Tibial artery (tissue), 4 donors: Measurements from ENCODE around the gene GGA1.

Experiments
- DNase-seq, 2 donors: peaks; one replicate each; pipeline ENCODE4 v3.0.0-alpha.2; 2019
- H3K27ac ChIP-seq, 2 donors: fragments of 200-600 bp; sonication (generic) in 1 of 2; 1 replicate in 1 of 2; 2 replicates in 1 of 2; pipeline ENCODE4 v1.5.1; 2018 to 2019; ENCODE audit warnings: mild to moderate bottlenecking in 1 of 2
- H3K27me3 ChIP-seq, 2 donors: fragments of 200-600 bp; sonication (generic) in 1 of 2; one replicate each; pipeline versions ENCODE4 v1.5.1 to v1.6.0; 2016 to 2019
- H3K36me3 ChIP-seq, 3 donors: fragments of 200-600 bp; sonication (generic) in 2 of 3; one replicate each; pipeline ENCODE4 v1.5.1; 2016 to 2019; ENCODE audit warnings: mild to moderate bottlenecking in 2 of 3
- H3K4me1 ChIP-seq, 4 donors: fragments of 200-600 bp; sonication (generic) in 2 of 4; 1 replicate in 3 of 4; 2 replicates in 1 of 4; pipeline ENCODE4 v1.5.1; 2016 to 2019
- H3K4me3 ChIP-seq, 2 donors: fragments of 200-600 bp; sonication (generic) in 1 of 2; 1 replicate in 1 of 2; 2 replicates in 1 of 2; pipeline ENCODE4 v1.5.1; 2018 to 2019; ENCODE audit warnings: mild to moderate bottlenecking in 2 of 2
- H3K9me3 ChIP-seq, 3 donors: fragments of 200-600 bp; sonication (generic) in 1 of 3; one replicate each; pipeline ENCODE4 v1.5.1; 2016 to 2019
- intact Hi-C: fragments of 100-400 bp; cut with DNase I; formaldehyde crosslinking; loops from one replicate; pipeline ENCODE4 v1.15.0; 2023; ENCODE audit warnings: low total_unique reads
- TF ChIP-seq, protein P1 (sequence below), 2 experiments: fragments of 200-600 bp in 1 of 2; fragments of 450-650 bp in 1 of 2; IDR thresholded peaks; one replicate each; pipeline ENCODE4 v1.5.1; 2017 to 2019; ENCODE audit warnings: antibody characterized with exemption in 2 of 2, mild to moderate bottlenecking in 1 of 2, moderate library complexity in 1 of 2

GGA1 gene

DNA sequence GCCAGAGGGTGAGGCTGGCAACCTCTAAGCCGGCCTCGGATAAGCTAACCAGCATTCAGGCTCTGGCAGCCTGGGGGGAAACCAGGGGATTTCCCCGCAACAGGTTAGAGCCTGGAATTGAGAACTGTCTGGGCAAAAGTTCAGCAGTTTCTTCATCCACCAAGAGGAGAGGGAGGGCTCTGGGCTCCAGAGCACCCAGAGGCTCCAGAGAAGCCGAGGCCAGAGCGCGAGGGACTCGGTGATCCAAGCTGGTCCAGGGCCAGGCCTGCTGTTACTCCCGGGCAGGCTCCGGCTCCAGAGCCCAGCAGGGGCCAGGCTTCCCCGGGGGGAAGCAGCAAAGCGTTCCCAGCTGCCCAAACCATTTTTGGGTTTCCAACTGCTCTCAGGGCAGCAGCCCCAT lies 17.5 kb downstream of the GGA1 start:
- H3K27me3 ChIP-seq = no peaks in the 10 kb centered on the region
- TF ChIP-seq, protein P1, sequence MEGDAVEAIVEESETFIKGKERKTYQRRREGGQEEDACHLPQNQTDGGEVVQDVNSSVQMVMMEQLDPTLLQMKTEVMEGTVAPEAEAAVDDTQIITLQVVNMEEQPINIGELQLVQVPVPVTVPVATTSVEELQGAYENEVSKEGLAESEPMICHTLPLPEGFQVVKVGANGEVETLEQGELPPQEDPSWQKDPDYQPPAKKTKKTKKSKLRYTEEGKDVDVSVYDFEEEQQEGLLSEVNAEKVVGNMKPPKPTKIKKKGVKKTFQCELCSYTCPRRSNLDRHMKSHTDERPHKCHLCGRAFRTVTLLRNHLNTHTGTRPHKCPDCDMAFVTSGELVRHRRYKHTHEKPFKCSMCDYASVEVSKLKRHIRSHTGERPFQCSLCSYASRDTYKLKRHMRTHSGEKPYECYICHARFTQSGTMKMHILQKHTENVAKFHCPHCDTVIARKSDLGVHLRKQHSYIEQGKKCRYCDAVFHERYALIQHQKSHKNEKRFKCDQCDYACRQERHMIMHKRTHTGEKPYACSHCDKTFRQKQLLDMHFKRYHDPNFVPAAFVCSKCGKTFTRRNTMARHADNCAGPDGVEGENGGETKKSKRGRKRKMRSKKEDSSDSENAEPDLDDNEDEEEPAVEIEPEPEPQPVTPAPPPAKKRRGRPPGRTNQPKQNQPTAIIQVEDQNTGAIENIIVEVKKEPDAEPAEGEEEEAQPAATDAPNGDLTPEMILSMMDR (IDR thresholded peaks at IDR 0.05) = no peak
- peak overlapping the region; percentile 58 to 75 for H3K27ac ChIP-seq
- H3K4me1 ChIP-seq = peaks cover 0 to 26% (median 14%) of the 10 kb centered on the region in 4 donors
- H3K4me3 ChIP-seq = no peak overlapping the region
- H3K9me3 ChIP-seq = no peaks in the 10 kb centered on the region
- DNase-seq = peak; percentile 79 to 90
- peaks cover 5 to 79% (median 37%) of the 10 kb centered on the region in 3 donors for H3K36me3 ChIP-seq
- intact Hi-C loops = no loop called here

DNA sequence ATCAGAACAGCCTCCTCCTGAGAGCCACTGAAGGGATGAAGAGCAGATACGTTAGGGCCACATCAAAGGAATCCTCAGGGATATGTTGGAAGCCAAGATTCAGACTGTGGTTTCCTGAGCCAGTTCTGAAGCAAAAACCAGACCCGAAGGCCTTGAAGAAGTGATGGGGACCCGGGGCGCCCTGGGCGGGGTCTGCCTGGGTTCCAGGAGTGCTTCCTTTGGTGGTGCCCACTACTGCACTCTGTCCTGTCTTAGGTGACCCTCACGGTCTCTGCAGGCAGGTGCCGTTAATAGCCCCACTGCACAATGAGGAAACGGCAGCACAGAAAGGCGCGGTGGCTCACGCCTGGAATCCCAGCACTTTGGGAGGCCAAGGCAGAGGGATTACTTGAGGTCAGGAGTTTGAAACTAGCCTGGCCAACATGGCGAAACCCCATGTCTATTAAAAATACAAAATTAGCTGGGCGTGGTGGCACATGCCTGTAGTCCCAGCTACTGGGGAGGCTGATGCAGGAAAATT lies 18.0 kb downstream of the GGA1 start:
- Histone ChIP-seq H3K4me3 (no peak overlapping the region), H3K4me1 (peaks cover 0 to 26% (median 14%) of the 10 kb centered on the region in 4 donors), H3K9me3 (no peaks in the 10 kb centered on the region), H3K27ac (peak overlapping the region; percentile 58 to 75), H3K27me3 (no peaks in the 10 kb centered on the region), H3K36me3 (peaks cover 5 to 79% (median 36%) of the 10 kb centered on the region in 3 donors)
- TF ChIP-seq, protein P1 (IDR thresholded peaks at IDR 0.05) = no peak
- intact Hi-C loops = no loop called here
- DNase-seq = no peak

GRCh38 chr22:37627121-37627520 lies 18.5 kb downstream of the GGA1 start:
- H3K4me1 ChIP-seq = peaks cover 0 to 26% (median 14%) of the 10 kb centered on the region in 4 donors
- TF ChIP-seq, protein P1 (IDR thresholded peaks at IDR 0.05) = no peak
- H3K27ac ChIP-seq = peak overlapping the region; percentile 58 to 75
- no peaks in the 10 kb centered on the region for H3K9me3 ChIP-seq
- H3K27me3 ChIP-seq = no peaks in the 10 kb centered on the region
- H3K4me3 ChIP-seq = no peak overlapping the region
- intact Hi-C loops = no loop called here
- no peak for DNase-seq
- peaks cover 5 to 79% (median 38%) of the 10 kb centered on the region in 3 donors for H3K36me3 ChIP-seq

DNA sequence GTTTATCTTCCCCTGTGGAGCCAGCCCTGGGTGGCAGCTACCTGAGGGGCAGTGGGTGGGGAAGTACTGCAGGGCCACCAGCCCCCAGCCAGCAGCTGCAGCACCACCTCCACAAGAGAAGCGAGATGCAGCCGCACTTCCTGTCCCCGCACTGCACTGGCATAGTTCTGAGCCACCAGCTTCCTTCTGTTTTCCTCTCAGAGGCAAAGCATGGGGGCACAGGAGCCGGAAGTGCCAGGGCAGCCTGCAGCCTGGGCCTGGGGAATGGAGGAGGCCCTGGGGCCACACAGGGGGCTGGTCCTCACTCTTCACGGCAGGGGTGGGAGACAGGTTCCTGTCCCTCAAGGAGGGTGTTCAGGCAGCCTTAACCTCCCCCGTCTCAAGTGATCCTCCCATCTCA lies 18.9 kb downstream of the GGA1 start:
- Histone ChIP-seq H3K27ac (peak overlapping the region in 1 of 2 donors; percentile 75), H3K4me3 (no peak overlapping the region), H3K36me3 (peaks cover 5 to 79% (median 37%) of the 10 kb centered on the region in 3 donors), H3K27me3 (no peaks in the 10 kb centered on the region), H3K4me1 (peaks cover 0 to 26% (median 14%) of the 10 kb centered on the region in 4 donors), H3K9me3 (no peaks in the 10 kb centered on the region)
- TF ChIP-seq, protein P1 (IDR thresholded peaks at IDR 0.05) = no peak
- peak in 1 of 2 donors; percentile 68 for DNase-seq
- intact Hi-C loops = no loop called here

- H3K4me3 ChIP-seq = no peak overlapping the region
- no peak overlapping the region for H3K27ac ChIP-seq
- H3K36me3 ChIP-seq = peaks cover 5 to 74% (median 37%) of the 10 kb centered on the region in 3 donors
- peaks cover under 1 to 34% (median 23%) of the 10 kb centered on the region in 4 donors for H3K4me1 ChIP-seq
- intact Hi-C loops = no loop called here
- no peak for DNase-seq
- H3K27me3 ChIP-seq = no peaks in the 10 kb centered on the region
- no peaks in the 10 kb centered on the region for H3K9me3 ChIP-seq
- TF ChIP-seq, protein P1 (IDR thresholded peaks at IDR 0.05) = no peak
These were observed 20.2 kb downstream of the GGA1 start for GRCh38 chr22:37628830-37629229.
